ENCODE data around the gene BRIP1.

GRCh38 chr17:61848247-61848646 is 15.1 kb downstream of the BRIP1 start:
- TF ChIP-seq CTCF (IDR thresholded peaks at IDR 0.05): no peak
- TF ChIP-seq POLR2AphosphoS5 (IDR thresholded peaks at IDR 0.05): no peak
- no peak for TF ChIP-seq POLR2A (IDR thresholded peaks at IDR 0.05)

All from prostate gland (tissue), 2 donors.